SK-N-MC (cell line): ENCODE data around the gene HAGH.

Source experiments
- EZH2 ChIP-seq: fragments of 200-600 bp; sonication (generic); IDR thresholded peaks from one replicate; pipeline ENCODE4 v1.6.1; 2017; ENCODE audit warnings: antibody characterized with exemption
- FOXP2 ChIP-seq: optimal IDR thresholded peaks from 2 replicates; pipeline ENCODE3; 2011; ENCODE audit warnings: mild to moderate bottlenecking, moderate library complexity; ENCODE audit not compliant: insufficient read depth; ENCODE audit errors: extremely low read length, control extremely low read depth

DNA sequence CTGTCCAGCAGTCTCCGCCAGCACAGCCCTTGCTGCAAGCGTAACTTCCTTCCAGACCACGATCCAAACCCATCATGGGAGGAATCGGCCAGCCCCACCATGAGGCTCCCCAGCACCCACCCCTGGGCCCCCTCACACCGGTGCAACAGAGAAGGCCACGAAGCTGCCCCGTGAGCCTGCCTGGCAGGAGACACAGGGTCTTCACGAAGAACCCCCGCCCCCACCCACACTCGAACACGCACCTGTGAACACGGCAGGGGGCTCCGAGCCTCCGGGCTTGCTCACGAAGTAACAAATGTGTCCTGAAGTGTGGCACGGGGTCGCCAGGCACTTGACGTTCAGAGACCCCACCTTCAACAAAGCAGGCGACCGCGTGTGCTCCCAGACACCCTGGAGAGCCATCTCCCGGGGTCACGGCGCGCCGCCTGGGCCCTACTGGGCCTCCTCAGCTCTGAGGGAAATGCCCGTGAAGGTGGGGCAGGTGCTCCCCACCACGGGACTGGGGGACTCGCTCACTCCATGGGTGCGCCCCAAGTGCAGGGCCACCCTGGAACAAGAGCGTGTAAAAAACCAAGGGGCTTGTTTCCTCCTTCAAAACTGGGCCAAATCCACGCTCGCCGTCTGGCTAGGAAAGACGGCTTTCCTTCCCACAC, 7.6 kb downstream of the HAGH start:
- no peak for TF ChIP-seq FOXP2
- no peak for TF ChIP-seq EZH2
